ENCODE measurements around the gene PTPRF.

Gene PTPRF

GRCh38 chr1:43577655-43578542 lies 47.2 kb downstream of the PTPRF start:
- no peak overlapping the region for H3K4me3 ChIP-seq (ENCODE audit: low read length)
- TF ChIP-seq CTCF (conservative IDR thresholded peaks at IDR 0.05; ENCODE audit: low read depth, low read length), result no peak
- no peak for DNase-seq (ENCODE audit: low read depth)

- TF ChIP-seq CTCF (conservative IDR thresholded peaks at IDR 0.05; ENCODE audit: low read depth, low read length), result no peak
- H3K4me3 ChIP-seq (ENCODE audit: low read length), result no peak overlapping the region
- DNase-seq (ENCODE audit: low read depth), result no peak
These were observed 49.4 kb downstream of the PTPRF start for GRCh38 chr1:43580039-43580438.

DNA sequence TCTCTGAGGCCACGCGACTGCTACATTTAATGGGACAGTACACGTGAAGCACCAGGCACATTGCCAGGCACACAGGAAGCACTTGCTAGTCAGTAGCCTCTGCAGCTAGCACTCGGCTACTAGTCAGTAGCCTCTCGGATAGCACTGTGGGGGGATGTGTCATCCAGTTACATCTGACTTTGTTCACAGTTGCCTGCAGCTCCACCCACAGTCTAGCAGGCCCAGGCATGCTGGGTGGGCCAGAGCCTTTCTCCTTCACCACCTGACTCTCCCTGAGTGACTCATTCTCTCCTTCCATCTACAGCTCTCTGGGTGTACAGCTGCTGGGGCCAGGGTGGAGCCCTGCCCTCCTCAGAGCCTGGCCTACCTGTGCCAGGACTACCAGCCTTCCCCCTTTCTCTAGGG lies 51.5 kb downstream of the PTPRF start:
- peak; percentile 30 for TF ChIP-seq CTCF (conservative IDR thresholded peaks at IDR 0.05; ENCODE audit: low read depth, low read length)
- H3K4me3 ChIP-seq (ENCODE audit: low read length), result no peak overlapping the region
- DNase-seq (ENCODE audit: low read depth), result peak; percentile 85

GRCh38 chr1:43583058-43583457 lies 52.4 kb downstream of the PTPRF start:
- no peak for DNase-seq (ENCODE audit: low read depth)

GRCh38 chr1:43584204-43584603 lies 53.5 kb downstream of the PTPRF start:
- H3K4me3 ChIP-seq (ENCODE audit: low read length), result no peak overlapping the region
- no peak for TF ChIP-seq CTCF (conservative IDR thresholded peaks at IDR 0.05; ENCODE audit: low read depth, low read length)
- DNase-seq (ENCODE audit: low read depth), result no peak

More at GRCh38 chr1:43583058-43583457, 52.4 kb downstream of the PTPRF start:
- TF ChIP-seq CTCF (conservative IDR thresholded peaks at IDR 0.05; ENCODE audit: low read depth, low read length), result no peak
- H3K4me3 ChIP-seq (ENCODE audit: low read length), result no peak overlapping the region

DNA sequence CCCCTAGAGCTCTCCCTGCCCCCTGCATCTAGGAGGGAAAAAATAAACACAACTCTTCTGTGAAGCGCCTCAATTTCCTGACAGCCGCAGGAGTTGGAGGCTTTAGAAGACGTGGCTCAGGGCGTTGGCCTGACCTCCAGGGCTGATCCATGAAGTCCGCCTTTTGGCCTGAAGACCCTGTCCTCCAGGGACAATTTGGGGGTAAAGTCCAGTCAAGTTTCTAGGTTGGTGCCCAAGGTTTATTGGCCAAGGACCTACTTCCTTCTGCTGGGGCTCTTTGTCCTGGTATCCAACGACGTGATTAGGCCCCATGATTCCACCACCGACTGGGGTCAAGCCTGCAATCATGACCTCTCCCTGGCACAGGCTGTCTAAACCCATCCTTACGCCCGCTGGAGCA lies 54.9 kb downstream of the PTPRF start:
- TF ChIP-seq CTCF (conservative IDR thresholded peaks at IDR 0.05; ENCODE audit: low read depth, low read length), result no peak
- no peak for DNase-seq (ENCODE audit: low read depth)
- no peak overlapping the region for H3K4me3 ChIP-seq (ENCODE audit: low read length)

GRCh38 chr1:43586136-43586731 lies 55.6 kb downstream of the PTPRF start:
- H3K4me3 ChIP-seq (ENCODE audit: low read length), result no peak overlapping the region
- DNase-seq (ENCODE audit: low read depth), result no peak
- no peak for TF ChIP-seq CTCF (conservative IDR thresholded peaks at IDR 0.05; ENCODE audit: low read depth, low read length)
